GM23338 (cell line): ENCODE results near the gene HVCN1.

Source experiments
- EZH2 ChIP-seq: fragments of 200-600 bp; sonication (generic); IDR thresholded peaks from one replicate; pipeline ENCODE4 v1.8.0; 2017; ENCODE audit warnings: antibody characterized with exemption, mild to moderate bottlenecking, low read depth; ENCODE audit not compliant: unreplicated experiment
- EZH2phosphoT487 ChIP-seq: fragments of 200-600 bp; sonication (generic); IDR thresholded peaks from one replicate; pipeline ENCODE4 v1.8.1; 2018; ENCODE audit warnings: antibody characterized with exemption; ENCODE audit not compliant: unreplicated experiment
- TF ChIP-seq, protein P1 (sequence below), 2 experiments: fragments of 200-600 bp in 1 of 2; sonication (generic) in 1 of 2; conservative IDR thresholded peaks; 2 replicates each; pipeline versions ENCODE4 v1.5.1 to v1.6.1; 2016 to 2017; ENCODE audit warnings: antibody characterized with exemption in 2 of 2, low read depth in 2 of 2, mild to moderate bottlenecking in 2 of 2, moderate library complexity in 1 of 2

- TF ChIP-seq, protein P1, sequence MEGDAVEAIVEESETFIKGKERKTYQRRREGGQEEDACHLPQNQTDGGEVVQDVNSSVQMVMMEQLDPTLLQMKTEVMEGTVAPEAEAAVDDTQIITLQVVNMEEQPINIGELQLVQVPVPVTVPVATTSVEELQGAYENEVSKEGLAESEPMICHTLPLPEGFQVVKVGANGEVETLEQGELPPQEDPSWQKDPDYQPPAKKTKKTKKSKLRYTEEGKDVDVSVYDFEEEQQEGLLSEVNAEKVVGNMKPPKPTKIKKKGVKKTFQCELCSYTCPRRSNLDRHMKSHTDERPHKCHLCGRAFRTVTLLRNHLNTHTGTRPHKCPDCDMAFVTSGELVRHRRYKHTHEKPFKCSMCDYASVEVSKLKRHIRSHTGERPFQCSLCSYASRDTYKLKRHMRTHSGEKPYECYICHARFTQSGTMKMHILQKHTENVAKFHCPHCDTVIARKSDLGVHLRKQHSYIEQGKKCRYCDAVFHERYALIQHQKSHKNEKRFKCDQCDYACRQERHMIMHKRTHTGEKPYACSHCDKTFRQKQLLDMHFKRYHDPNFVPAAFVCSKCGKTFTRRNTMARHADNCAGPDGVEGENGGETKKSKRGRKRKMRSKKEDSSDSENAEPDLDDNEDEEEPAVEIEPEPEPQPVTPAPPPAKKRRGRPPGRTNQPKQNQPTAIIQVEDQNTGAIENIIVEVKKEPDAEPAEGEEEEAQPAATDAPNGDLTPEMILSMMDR (conservative IDR thresholded peaks at IDR 0.05; ENCODE audit: low read depth in 2 of 2) = no peak
- TF ChIP-seq EZH2 = no peak
- no peak for TF ChIP-seq EZH2phosphoT487
Measured at GRCh38 chr12:110702081-110702480, 13.2 kb upstream of the HVCN1 start.
